Breast epithelium (tissue), 3 donors: ENCODE data around the gene PEX13.

ENCODE experiments used
- POLR2A ChIP-seq: fragments of 450-650 bp; IDR thresholded peaks from one replicate; pipeline ENCODE4 v1.6.1; 2016; ENCODE audit warnings: antibody characterized with exemption, mild to moderate bottlenecking, moderate library complexity
- POLR2AphosphoS5 ChIP-seq, 3 donors: sonication (generic); formaldehyde crosslinking; IDR thresholded peaks; one replicate each; pipeline ENCODE4 v1.6.1; 2017; ENCODE audit warnings: antibody characterized with exemption in 3 of 3
- TF ChIP-seq, protein P1 (sequence below), 3 donors: fragments of 450-650 bp; IDR thresholded peaks; one replicate each; pipeline ENCODE4 v1.5.1; 2016 to 2017; ENCODE audit warnings: antibody characterized with exemption in 3 of 3, mild to moderate bottlenecking in 3 of 3, moderate library complexity in 3 of 3

DNA sequence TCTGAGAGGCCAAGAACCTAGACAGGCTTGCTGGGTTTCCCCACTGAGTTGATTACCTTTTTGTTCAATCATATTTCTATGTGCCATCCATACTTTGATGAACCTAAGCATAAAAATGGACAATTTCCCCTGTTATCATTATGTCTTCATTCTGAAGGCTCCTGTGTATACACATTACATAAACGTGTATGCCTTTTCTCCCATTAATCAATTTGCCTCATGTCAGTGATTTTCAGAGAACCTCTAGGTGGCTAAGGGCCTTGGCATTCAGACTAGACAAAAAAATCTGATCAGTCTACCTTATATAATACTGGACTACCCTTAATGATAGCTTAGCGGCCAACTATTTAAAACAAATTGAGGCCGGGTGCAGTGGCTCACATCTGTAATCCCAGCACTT is 4.1 kb upstream of the PEX13 start:
- TF ChIP-seq, protein P1, sequence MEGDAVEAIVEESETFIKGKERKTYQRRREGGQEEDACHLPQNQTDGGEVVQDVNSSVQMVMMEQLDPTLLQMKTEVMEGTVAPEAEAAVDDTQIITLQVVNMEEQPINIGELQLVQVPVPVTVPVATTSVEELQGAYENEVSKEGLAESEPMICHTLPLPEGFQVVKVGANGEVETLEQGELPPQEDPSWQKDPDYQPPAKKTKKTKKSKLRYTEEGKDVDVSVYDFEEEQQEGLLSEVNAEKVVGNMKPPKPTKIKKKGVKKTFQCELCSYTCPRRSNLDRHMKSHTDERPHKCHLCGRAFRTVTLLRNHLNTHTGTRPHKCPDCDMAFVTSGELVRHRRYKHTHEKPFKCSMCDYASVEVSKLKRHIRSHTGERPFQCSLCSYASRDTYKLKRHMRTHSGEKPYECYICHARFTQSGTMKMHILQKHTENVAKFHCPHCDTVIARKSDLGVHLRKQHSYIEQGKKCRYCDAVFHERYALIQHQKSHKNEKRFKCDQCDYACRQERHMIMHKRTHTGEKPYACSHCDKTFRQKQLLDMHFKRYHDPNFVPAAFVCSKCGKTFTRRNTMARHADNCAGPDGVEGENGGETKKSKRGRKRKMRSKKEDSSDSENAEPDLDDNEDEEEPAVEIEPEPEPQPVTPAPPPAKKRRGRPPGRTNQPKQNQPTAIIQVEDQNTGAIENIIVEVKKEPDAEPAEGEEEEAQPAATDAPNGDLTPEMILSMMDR (IDR thresholded peaks at IDR 0.05): no peak
- TF ChIP-seq POLR2A: no peak
- no peak for TF ChIP-seq POLR2AphosphoS5 (IDR thresholded peaks at IDR 0.05)
